Measurements from ENCODE around the gene SET. TPM values are rescaled to one million over a fixed set of nuclear protein-coding genes. Genes with fewer than 3 reads are reported as not detected.

The SET gene
- total and polyA plus RNA-seq, 8 donors = 42.9 to 162 (median 125) TPM

DNA sequence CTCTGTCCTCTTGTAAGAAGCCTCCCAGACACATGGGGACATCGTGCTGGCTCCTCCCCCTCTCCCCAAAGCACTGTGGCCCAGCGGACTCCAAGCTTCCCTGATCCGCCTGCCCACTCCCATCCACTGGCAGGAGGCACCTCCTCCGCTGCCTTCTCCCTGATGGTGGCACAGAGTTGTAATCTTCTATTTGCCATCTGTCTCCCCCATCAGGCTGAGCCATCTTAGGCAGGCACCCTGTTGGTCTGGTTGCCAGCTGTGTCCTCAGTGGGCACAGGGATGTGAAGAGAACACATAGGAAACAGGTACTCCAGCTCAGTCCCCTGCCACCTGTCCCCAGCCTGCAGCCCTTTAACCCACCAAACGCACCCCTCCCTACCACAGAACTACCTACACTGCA is 40.3 kb downstream of the SET start:
- FAIRE-seq (no peak), ATAC-seq (no peak), DNase-seq (no peak)
- WGBS, 2 donors = 74 to 89% methylated on average over 5 of the region's 5 CpGs
- TF ChIP-seq, protein P1, sequence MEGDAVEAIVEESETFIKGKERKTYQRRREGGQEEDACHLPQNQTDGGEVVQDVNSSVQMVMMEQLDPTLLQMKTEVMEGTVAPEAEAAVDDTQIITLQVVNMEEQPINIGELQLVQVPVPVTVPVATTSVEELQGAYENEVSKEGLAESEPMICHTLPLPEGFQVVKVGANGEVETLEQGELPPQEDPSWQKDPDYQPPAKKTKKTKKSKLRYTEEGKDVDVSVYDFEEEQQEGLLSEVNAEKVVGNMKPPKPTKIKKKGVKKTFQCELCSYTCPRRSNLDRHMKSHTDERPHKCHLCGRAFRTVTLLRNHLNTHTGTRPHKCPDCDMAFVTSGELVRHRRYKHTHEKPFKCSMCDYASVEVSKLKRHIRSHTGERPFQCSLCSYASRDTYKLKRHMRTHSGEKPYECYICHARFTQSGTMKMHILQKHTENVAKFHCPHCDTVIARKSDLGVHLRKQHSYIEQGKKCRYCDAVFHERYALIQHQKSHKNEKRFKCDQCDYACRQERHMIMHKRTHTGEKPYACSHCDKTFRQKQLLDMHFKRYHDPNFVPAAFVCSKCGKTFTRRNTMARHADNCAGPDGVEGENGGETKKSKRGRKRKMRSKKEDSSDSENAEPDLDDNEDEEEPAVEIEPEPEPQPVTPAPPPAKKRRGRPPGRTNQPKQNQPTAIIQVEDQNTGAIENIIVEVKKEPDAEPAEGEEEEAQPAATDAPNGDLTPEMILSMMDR (IDR thresholded peaks at IDR 0.05) = no peak
- intact Hi-C loops (cut with DNase I) = no loop called here
- no peak overlapping the region for H3K4me3 ChIP-seq
- no peaks in the 10 kb centered on the region for H3K4me1 ChIP-seq
- H3K27ac ChIP-seq = no peak overlapping the region
- no peaks in the 10 kb centered on the region for H3K27me3 ChIP-seq
- H3K9me3 ChIP-seq = no peaks in the 10 kb centered on the region
- H3K36me3 ChIP-seq = no peaks in the 10 kb centered on the region

DNA sequence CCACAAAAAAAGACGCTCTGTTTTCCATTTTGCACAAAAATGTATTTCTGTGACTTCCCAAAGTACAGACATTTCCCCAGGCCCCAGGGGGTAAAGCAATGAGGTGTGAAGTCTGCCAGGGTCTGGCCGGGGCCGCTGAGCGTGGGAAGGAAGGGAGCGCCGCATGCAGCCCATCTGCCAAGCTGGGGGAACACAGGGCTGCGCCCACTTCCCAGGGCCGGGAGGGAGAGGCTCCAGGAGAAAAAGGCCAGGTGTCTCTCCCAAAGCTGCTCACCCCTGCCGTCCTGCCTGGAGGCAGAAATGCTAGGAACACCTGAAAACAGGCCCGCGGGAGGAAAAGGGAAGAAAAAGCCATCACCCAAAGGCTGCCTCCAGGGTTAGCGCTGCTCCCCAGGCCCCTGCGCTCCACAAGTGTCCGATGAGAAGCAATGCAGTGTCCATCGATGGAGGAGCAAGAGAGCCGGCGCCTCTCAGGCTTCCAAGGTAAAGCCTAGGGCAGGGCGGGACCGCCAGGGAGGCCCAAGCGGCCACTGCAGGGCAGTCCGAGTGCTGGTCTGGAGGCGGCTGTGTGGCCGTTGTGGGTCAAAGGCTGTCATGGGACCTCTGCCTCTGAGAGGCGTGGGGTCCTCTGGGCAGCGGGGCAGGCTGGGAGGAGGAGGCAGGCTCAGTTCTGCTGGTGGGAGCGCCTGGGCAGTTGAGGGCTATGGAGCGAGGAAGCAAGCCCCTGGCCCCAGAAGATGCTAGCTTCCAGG is 40.9 kb downstream of the SET start:
- DNase-seq = no peak
- H3K4me3 ChIP-seq = no peak overlapping the region
- ATAC-seq = no peak
- FAIRE-seq = no peak
- H3K36me3 ChIP-seq = no peaks in the 10 kb centered on the region
- TF ChIP-seq, protein P1 (IDR thresholded peaks at IDR 0.05) = no peak
- intact Hi-C loops (cut with DNase I) = no loop called here
- H3K4me1 ChIP-seq = no peaks in the 10 kb centered on the region
- 93% methylated on average over 27 of the region's 27 CpGs for WGBS, 2 donors
- H3K9me3 ChIP-seq = no peaks in the 10 kb centered on the region
- H3K27me3 ChIP-seq = no peaks in the 10 kb centered on the region
- H3K27ac ChIP-seq = no peak overlapping the region

DNA sequence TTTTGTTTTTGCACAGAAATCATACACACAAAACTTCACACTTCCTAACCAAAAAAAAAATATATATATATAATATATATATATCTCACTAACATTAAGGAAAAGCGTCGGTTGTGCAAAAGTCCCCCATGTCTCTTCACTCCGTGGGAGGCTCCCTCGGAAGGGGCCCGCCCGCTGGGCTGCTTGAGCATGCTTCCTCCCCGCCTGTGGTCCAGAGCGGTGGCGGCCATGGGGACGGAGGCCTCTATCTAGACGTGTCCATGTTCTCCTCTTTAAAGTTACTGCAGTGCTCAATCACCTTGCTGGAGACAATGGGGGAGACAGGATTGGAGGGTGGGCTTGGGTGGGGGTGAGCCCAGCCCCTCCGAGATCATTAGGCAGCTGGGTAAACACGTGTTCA is 42.1 kb downstream of the SET start:
- H3K27me3 ChIP-seq = no peaks in the 10 kb centered on the region
- H3K9me3 ChIP-seq = no peaks in the 10 kb centered on the region
- no peak for DNase-seq
- intact Hi-C loops (cut with DNase I) = no loop called here
- no peak for ATAC-seq
- no peaks in the 10 kb centered on the region for H3K36me3 ChIP-seq
- 90 to 92% methylated on average over 13 of the region's 13 CpGs for WGBS, 2 donors
- H3K27ac ChIP-seq = no peak overlapping the region
- H3K4me1 ChIP-seq = no peaks in the 10 kb centered on the region
- TF ChIP-seq, protein P1 (IDR thresholded peaks at IDR 0.05) = no peak
- no peak for FAIRE-seq
- H3K4me3 ChIP-seq = no peak overlapping the region

DNA sequence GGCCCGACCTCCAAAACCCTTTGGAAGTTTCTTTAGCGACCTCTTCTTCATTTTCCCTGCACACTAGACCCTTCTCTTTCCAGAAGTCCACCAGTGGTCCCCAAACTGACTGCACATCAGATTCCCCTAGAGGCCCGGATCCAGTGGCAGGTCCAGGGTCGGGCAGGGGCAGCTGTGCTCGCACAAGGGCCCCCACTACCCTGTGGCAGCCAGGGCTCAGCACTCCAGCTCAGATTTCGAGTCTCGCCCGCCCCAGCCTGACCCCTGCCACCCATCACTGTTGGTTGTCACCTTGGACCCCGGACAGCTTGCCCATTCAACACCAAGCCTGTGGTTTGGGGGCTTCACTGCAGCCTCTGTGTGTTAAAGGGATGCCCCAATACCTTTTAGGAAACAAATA is 42.7 kb downstream of the SET start:
- TF ChIP-seq, protein P1 (IDR thresholded peaks at IDR 0.05) = no peak
- no peak for ATAC-seq
- FAIRE-seq = no peak
- intact Hi-C loops (cut with DNase I) = no loop called here
- no peaks in the 10 kb centered on the region for H3K36me3 ChIP-seq
- no peak overlapping the region for H3K27ac ChIP-seq
- no peak overlapping the region for H3K4me3 ChIP-seq
- WGBS, 2 donors = 77 to 79% methylated on average over 9 of the region's 9 CpGs
- peak in 1 of 6 donors; percentile 60 for DNase-seq
- no peaks in the 10 kb centered on the region for H3K27me3 ChIP-seq
- no peaks in the 10 kb centered on the region for H3K4me1 ChIP-seq
- H3K9me3 ChIP-seq = no peaks in the 10 kb centered on the region

DNA sequence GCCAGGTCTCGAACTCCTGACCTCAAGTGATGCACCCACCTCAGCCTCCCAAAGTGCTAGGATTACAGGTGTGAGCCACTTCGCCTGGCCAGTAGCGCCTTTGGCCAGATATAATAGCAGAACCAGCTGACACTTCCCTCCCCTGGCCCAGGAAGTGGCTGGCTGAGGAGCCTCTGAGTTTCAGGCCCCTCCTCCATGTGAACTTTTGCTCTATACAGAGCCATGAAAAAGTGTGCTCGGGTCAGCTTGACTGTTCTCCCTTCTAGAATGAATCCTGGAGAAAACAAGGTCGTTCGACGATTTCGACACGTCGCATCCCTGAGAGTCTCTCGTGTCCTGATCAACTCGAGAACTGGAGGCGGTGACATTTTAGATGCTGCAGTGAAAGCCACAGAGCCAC is 43.6 kb downstream of the SET start:
- TF ChIP-seq, protein P1 (IDR thresholded peaks at IDR 0.05) = no peak
- ATAC-seq = no peak
- Histone ChIP-seq H3K27ac (no peak overlapping the region), H3K36me3 (no peaks in the 10 kb centered on the region), H3K4me1 (no peaks in the 10 kb centered on the region), H3K27me3 (no peaks in the 10 kb centered on the region), H3K4me3 (no peak overlapping the region), H3K9me3 (no peaks in the 10 kb centered on the region)
- intact Hi-C loops (cut with DNase I) = no loop called here
- WGBS, 2 donors = 79 to 81% methylated on average over 13 of the region's 13 CpGs
- no peak for DNase-seq
- no peak for FAIRE-seq

Data from pancreas (tissue), 10 donors.